ENCODE results near the gene IFIT1. TPM values are rescaled to one million over a fixed set of nuclear protein-coding genes. Genes with fewer than 3 reads are reported as not detected.

Gene IFIT1
- total RNA-seq, 1 donor from 2014 or later = 51.1 TPM

DNA sequence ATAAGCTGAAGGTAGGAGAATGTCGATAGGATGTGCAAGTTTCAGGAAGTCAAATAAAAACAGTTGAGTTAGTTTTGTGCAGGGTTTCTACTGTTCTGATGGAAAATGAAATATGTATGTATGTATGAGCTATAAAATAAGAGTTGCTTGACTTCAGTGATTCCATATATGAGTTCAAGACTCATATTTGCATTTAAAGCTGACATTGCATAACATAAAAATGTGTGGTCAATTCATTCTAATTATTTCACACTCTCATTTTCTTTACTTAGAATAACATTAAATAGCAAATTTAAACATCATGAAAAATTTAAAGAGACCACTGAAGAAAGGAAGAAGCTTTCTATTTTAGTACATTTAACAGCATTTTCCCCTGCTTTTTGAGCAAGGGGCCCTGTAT, 59.8 kb downstream of the IFIT1 start:
- H3K4me1 ChIP-seq = peaks cover 12% of the 10 kb centered on the region
- no peaks in the 10 kb centered on the region for H3K27me3 ChIP-seq
- no peak overlapping the region for H3K27ac ChIP-seq
- TF ChIP-seq, protein P1, sequence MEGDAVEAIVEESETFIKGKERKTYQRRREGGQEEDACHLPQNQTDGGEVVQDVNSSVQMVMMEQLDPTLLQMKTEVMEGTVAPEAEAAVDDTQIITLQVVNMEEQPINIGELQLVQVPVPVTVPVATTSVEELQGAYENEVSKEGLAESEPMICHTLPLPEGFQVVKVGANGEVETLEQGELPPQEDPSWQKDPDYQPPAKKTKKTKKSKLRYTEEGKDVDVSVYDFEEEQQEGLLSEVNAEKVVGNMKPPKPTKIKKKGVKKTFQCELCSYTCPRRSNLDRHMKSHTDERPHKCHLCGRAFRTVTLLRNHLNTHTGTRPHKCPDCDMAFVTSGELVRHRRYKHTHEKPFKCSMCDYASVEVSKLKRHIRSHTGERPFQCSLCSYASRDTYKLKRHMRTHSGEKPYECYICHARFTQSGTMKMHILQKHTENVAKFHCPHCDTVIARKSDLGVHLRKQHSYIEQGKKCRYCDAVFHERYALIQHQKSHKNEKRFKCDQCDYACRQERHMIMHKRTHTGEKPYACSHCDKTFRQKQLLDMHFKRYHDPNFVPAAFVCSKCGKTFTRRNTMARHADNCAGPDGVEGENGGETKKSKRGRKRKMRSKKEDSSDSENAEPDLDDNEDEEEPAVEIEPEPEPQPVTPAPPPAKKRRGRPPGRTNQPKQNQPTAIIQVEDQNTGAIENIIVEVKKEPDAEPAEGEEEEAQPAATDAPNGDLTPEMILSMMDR (IDR thresholded peaks at IDR 0.05) = no peak
- no peak for ATAC-seq
- H3K4me3 ChIP-seq = no peak overlapping the region
- no peak for DNase-seq
- intact Hi-C loops (cut with DNase I) = no loop called here
- no peaks in the 10 kb centered on the region for H3K9me3 ChIP-seq
- no peaks in the 10 kb centered on the region for H3K36me3 ChIP-seq

DNA sequence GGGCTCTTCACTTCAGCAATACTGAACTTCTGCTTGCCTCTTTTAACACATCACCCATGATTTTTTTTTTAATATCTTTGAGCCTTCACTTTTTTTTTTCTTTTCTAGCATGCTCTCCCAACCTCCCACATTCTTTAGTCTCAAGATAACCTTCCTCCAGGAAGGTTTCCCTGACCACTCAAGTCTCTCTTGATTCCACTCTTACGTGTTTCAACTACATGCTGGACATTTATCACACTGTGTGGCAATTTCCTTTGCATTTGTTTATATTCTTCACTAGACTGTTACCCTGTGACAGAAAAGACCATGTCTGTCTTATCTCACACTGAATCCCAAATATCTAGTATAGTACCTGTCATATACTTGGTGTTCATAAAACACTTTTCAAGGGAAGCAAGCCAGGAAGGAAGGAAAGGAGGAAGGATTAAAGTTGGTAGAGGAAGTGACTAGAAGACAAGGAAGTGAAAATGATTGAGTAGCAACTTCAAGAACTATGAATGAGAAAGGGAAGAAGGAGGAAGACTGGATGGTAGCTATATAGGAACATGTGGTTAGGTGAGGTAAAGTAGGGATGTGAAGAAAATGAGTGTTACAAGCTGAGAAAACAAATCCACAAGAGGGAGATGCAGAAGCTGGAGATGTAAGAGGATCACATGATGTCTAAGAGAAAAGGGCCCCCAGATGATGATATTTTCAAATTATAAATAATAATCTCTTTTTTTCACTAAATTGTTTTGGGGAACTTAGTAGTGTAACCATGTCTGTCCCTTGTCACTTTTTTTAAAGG, 62.3 kb downstream of the IFIT1 start:
- intact Hi-C loops (cut with DNase I) = no loop called here
- ATAC-seq (peak; percentile 74), DNase-seq (no peak)
- H3K27me3 ChIP-seq = no peaks in the 10 kb centered on the region
- peaks cover 23% of the 10 kb centered on the region for H3K4me1 ChIP-seq
- H3K4me3 ChIP-seq = no peak overlapping the region
- H3K36me3 ChIP-seq = no peaks in the 10 kb centered on the region
- TF ChIP-seq, protein P1 (IDR thresholded peaks at IDR 0.05) = no peak
- H3K9me3 ChIP-seq = no peaks in the 10 kb centered on the region
- peak overlapping the region; percentile 14 for H3K27ac ChIP-seq

Other genes with a start within 250 kb of the IFIT1 start
- 7.8 TPM for gene CH25H, start 185.3 kb upstream of the IFIT1 start, total RNA-seq
- 194 TPM for gene LIPA, start 140.8 kb upstream of the IFIT1 start, total RNA-seq
- gene IFIT2, start 90.6 kb upstream of the IFIT1 start, total RNA-seq = 47.2 TPM
- 78.0 TPM for gene IFIT3, start 64.6 kb upstream of the IFIT1 start, total RNA-seq
- not detected for gene IFIT1B, start 14.6 kb upstream of the IFIT1 start, total RNA-seq
- 24.4 TPM for gene IFIT5, start 21.9 kb downstream of the IFIT1 start, total RNA-seq
- gene SLC16A12, start 143.0 kb downstream of the IFIT1 start, total RNA-seq = 1.9 TPM

All from upper lobe of right lung (tissue), 1 donor.